HG03039 (cell line): ENCODE measurements around the gene PAWR.
"Not testable (repeated sequence)": the region's sequence is repeated elsewhere in the genome, so short reads cannot be mapped to it uniquely, and the experiment has no call there.

Experiments
- ATAC-seq: cut with Tn5 transposase; IDR thresholded peaks from one replicate; pipeline ENCODE4 v1.9.1; 2021; ENCODE audit warnings: mild to moderate bottlenecking, moderate library complexity; ENCODE audit not compliant: unreplicated experiment

Gene PAWR

GRCh38 chr12:79553863-79554574 is 136.7 kb downstream of the PAWR start:
- ATAC-seq, result no peak

DNA sequence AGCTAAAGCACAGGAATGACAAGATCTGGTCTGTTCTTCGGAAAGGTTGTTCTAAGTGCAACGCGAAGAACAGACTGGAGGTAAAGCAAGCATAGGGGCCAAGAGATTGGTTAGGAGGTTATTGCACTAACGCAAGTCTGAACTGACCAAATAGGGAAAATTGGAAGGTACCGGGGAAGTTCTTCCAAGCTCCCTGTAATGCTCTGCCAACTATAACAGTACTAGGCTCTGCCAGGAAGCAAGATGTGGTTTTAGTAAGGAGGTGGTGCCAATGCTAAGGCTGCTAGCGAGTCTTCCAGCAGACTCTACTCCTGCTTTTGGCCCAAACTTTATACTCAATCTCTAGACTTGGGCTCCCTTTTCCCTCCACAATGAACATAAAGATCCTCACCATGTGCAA is 138.6 kb downstream of the PAWR start:
- ATAC-seq, result no peak

GRCh38 chr12:79549531-79550271 is 141.1 kb downstream of the PAWR start:
- no peak for ATAC-seq

DNA sequence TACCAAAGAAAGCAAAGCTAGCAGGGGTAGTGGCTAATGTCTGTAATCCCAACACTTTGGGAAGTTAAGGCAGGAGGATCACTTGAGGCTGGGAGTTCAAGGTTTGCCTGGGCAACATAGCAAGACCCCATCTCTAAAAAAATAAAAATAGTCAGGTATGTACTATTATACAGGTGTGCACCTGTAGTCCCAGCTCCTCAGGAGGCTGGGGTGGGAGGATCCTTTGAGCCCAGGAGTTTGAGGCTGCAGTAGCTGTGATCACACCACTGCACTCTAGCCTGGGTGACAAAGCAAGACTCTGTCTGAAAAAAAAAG is 142.2 kb downstream of the PAWR start:
- ATAC-seq, result no peak

GRCh38 chr12:79547735-79548609 is 142.8 kb downstream of the PAWR start:
- peak; percentile 68 for ATAC-seq

DNA sequence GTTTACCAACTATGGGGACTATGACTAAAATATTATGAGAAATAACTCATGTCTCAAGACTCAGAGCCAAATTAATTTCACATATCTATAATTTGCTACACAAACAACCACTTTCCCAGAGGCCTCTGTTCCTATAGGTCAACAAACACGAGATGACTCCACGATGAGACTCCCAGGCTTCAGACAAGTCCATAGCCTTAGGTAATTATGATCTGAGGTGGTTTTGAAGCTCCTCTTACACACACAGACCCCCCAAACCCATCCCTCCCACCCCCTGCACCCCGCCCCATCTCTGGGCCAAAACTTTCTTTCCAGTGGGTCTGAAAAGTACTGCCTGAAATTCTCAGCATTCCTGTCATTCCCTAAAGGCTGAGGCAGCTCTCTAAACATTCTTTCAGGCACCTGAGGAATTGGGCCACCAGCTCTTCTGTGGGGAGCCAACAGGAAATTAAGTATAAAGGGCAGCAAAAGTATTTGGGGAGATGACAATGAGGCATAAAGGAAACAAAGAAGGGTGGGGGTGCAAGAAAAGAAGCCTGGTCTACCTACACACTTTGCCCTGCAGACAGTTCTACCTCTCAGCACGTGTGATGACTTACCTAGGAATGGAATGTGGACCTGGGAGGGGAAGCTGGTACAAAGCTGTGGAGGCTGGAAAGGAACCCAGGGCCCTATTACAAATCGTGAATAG is 143.6 kb downstream of the PAWR start:
- ATAC-seq, result no peak

DNA sequence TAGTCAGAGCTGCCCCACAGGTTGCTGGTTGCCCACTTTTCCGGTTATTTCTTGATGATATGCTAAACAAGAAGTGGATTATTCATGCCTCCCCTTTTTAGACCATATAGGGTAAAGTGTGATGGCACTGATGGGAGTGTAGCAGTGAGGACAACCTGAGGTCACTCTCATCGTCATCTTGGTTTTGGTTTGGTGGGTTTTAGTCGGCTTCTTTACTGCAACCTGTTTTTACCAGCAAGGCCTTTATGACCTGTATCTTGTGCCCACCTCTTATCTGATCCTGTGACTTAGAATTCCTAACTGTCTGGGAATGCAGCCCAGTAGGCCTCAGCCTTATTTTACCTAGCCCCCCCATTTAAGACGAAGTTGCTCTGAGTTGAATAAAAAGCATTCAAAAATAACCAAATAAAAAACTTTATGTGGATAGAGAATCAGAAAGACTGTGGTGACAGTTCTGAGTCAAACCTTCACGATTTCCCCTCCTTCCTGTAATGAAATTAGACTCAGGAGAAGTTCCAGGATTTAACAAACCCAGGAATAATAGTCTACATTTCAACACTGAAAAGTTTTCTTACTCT is 144.2 kb downstream of the PAWR start:
- no peak for ATAC-seq

- ATAC-seq, result not testable (repeated sequence)
Observed at GRCh38 chr12:79544439-79544838, 146.3 kb downstream of the PAWR start.

- no peak for ATAC-seq
Observed at GRCh38 chr12:79537675-79538074, 153.1 kb downstream of the PAWR start.

DNA sequence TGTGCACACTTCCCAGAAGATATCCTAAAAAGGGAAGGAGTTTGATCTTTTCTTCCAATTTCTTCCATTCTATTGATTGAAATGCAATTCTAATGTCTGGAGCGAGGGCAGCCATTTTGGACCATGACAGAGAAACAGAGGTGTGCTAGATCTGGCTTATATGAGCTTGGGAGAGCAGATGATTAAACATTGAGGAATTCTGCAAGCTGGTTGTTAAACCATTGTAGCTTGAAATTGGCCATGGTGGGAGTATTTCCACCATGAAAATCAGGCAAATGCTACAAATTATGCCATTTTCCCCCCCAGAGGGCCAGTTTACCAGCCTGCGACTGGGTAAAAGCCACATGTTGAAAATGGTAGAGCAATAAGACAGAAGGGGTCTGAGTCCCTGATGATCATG is 155.0 kb downstream of the PAWR start:
- ATAC-seq, result no peak
